Measurements from ENCODE around the gene RPL41.
A peak's percentile ranks its signal among the peaks of the same experiment; 100 is the strongest.
"Not testable (repeated sequence)": the region's sequence is repeated elsewhere in the genome, so short reads cannot be mapped to it uniquely, and the experiment has no call there.

The RPL41 gene

GRCh38 chr12:56154818-56155217, 38.4 kb downstream of the RPL41 start:
- DNase-seq (ENCODE audit: low read depth), result no peak

- no peak for DNase-seq (ENCODE audit: low read depth)
These were observed 38.9 kb downstream of the RPL41 start for GRCh38 chr12:56155256-56155845.

- not testable (repeated sequence) for DNase-seq (ENCODE audit: low read depth)
These were observed 40.2 kb downstream of the RPL41 start for GRCh38 chr12:56156464-56157200.

GRCh38 chr12:56157201-56158028, 41.0 kb downstream of the RPL41 start:
- peak; percentile 79 for DNase-seq (ENCODE audit: low read depth)

GRCh38 chr12:56158029-56158925, 41.8 kb downstream of the RPL41 start, which contains the start of gene MYL6:
TSS of gene MYL6 (plus strand) at chr12:56158359. CDS start at chr12:56158402, 43 bp downstream.
- DNase-seq (ENCODE audit: low read depth), result peak; percentile 96

- DNase-seq (ENCODE audit: low read depth), result peak; percentile 59
These were observed 42.6 kb downstream of the RPL41 start for GRCh38 chr12:56158926-56159461.

- no peak for DNase-seq (ENCODE audit: low read depth)
These were observed 43.2 kb downstream of the RPL41 start for GRCh38 chr12:56159482-56160192.

- no peak for DNase-seq (ENCODE audit: low read depth)
These were observed 43.8 kb downstream of the RPL41 start for GRCh38 chr12:56160193-56160763.

- DNase-seq (ENCODE audit: low read depth), result no peak
These were observed 44.7 kb downstream of the RPL41 start for GRCh38 chr12:56160894-56161689.

- DNase-seq (ENCODE audit: low read depth), result no peak
These were observed 45.4 kb downstream of the RPL41 start for GRCh38 chr12:56161690-56162351.

- DNase-seq (ENCODE audit: low read depth), result no peak
These were observed 46.2 kb downstream of the RPL41 start for GRCh38 chr12:56162468-56163290.

GRCh38 chr12:56163533-56164344, 47.3 kb downstream of the RPL41 start:
- no peak for DNase-seq (ENCODE audit: low read depth)

GRCh38 chr12:56164345-56164729, 47.9 kb downstream of the RPL41 start:
- DNase-seq (ENCODE audit: low read depth), result no peak

GRCh38 chr12:56165369-56165768, 48.9 kb downstream of the RPL41 start:
- DNase-seq (ENCODE audit: low read depth), result no peak

All from HS-27A (cell line).